Measurements from ENCODE around the gene DCK. TPM values are rescaled to one million over a fixed set of nuclear protein-coding genes. Genes with fewer than 3 reads are reported as not detected.

Gene DCK
- total RNA-seq, 2 experiments from 2014 or later = 90.1 to 146 TPM

GRCh38 chr4:71049395-71049794 lies 55.9 kb downstream of the DCK start:
- BruUV-seq (replicated peaks) = no TSS peak
- TF ChIP-seq CTCF (conservative IDR thresholded peaks at IDR 0.05; ENCODE audit: low read length) (no peak), EZH2phosphoT487 (IDR thresholded peaks at IDR 0.05; ENCODE audit: borderline replicate concordance, low read depth, low read length) (no peak)
- intact Hi-C loops (cut with micrococcal nuclease; ENCODE audit: unreplicated experiment) = no loop called here
- no peak overlapping the region for H3K4me3 ChIP-seq (ENCODE audit: low read depth, low read length, poor library complexity, severe bottlenecking)
- no peaks in the 10 kb centered on the region for H4K20me1 ChIP-seq (ENCODE audit: insufficient read depth, low read length)
- no peak for DNase-seq (ENCODE audit: low spot score)
- H3K79me2 ChIP-seq (ENCODE audit: insufficient read depth, low read depth, low read length) = no peaks in the 10 kb centered on the region
- no peak overlapping the region for H2AFZ ChIP-seq (ENCODE audit: low read length)
- ChIA-PET CTCF (ENCODE audit: unreplicated experiment) (no interaction called here), POLR2A (interaction anchor here (0.6 kb wide), 1 partner anchor 9 kb away, joined by 4 read pairs; no protein-coding TSS in a partner anchor)
- H3K9me2 ChIP-seq (ENCODE audit: insufficient read depth, low read length) = no peaks in the 10 kb centered on the region
- H3K4me1 ChIP-seq (ENCODE audit: insufficient read depth, low read length, poor library complexity, severe bottlenecking) = no peaks in the 10 kb centered on the region
- no peaks in the 10 kb centered on the region for H3K36me3 ChIP-seq (ENCODE audit: insufficient read depth, low read length)
- H3K27ac ChIP-seq (ENCODE audit: low read depth, low read length, poor library complexity, severe bottlenecking) = no peak overlapping the region
- no peaks in the 10 kb centered on the region for H3K9me3 ChIP-seq (ENCODE audit: low read length)
- no peak overlapping the region for H3K4me2 ChIP-seq (ENCODE audit: low read length)

- Histone ChIP-seq H3K4me3 (ENCODE audit: low read depth, low read length, poor library complexity, severe bottlenecking) (no peak overlapping the region), H3K27ac (ENCODE audit: low read depth, low read length, poor library complexity, severe bottlenecking) (no peak overlapping the region), H3K9me3 (ENCODE audit: low read length) (no peaks in the 10 kb centered on the region), H3K4me1 (ENCODE audit: insufficient read depth, low read length, poor library complexity, severe bottlenecking) (no peaks in the 10 kb centered on the region), H3K4me2 (ENCODE audit: low read length) (no peak overlapping the region), H3K9me2 (ENCODE audit: insufficient read depth, low read length) (no peaks in the 10 kb centered on the region), H3K36me3 (ENCODE audit: insufficient read depth, low read length) (no peaks in the 10 kb centered on the region), H4K20me1 (ENCODE audit: insufficient read depth, low read length) (no peaks in the 10 kb centered on the region), H2AFZ (ENCODE audit: low read length) (no peak overlapping the region), H3K79me2 (ENCODE audit: insufficient read depth, low read depth, low read length) (no peaks in the 10 kb centered on the region)
- intact Hi-C loops (cut with micrococcal nuclease; ENCODE audit: unreplicated experiment) = no loop called here
- DNase-seq (ENCODE audit: low spot score) = no peak
- ChIA-PET CTCF (ENCODE audit: unreplicated experiment) (no interaction called here), POLR2A (interaction anchor here (0.8 kb wide), 1 partner anchor 460 kb away, joined by 3 read pairs; no protein-coding TSS in a partner anchor)
- TF ChIP-seq CTCF (conservative IDR thresholded peaks at IDR 0.05; ENCODE audit: low read length) (peak; percentile 51), EZH2phosphoT487 (IDR thresholded peaks at IDR 0.05; ENCODE audit: borderline replicate concordance, low read depth, low read length) (no peak)
- BruUV-seq (replicated peaks) = no TSS peak
Measured at GRCh38 chr4:71050809-71051208, 57.4 kb downstream of the DCK start.

GRCh38 chr4:71052034-71052433 lies 58.6 kb downstream of the DCK start:
- intact Hi-C loops (cut with micrococcal nuclease; ENCODE audit: unreplicated experiment) = no loop called here
- ChIA-PET POLR2A (no interaction called here), CTCF (ENCODE audit: unreplicated experiment) (no interaction called here)
- no peaks in the 10 kb centered on the region for H3K79me2 ChIP-seq (ENCODE audit: insufficient read depth, low read depth, low read length)
- H3K4me3 ChIP-seq (ENCODE audit: low read depth, low read length, poor library complexity, severe bottlenecking) = no peak overlapping the region
- no peaks in the 10 kb centered on the region for H4K20me1 ChIP-seq (ENCODE audit: insufficient read depth, low read length)
- H3K9me2 ChIP-seq (ENCODE audit: insufficient read depth, low read length) = no peaks in the 10 kb centered on the region
- H2AFZ ChIP-seq (ENCODE audit: low read length) = no peak overlapping the region
- no peaks in the 10 kb centered on the region for H3K4me1 ChIP-seq (ENCODE audit: insufficient read depth, low read length, poor library complexity, severe bottlenecking)
- BruUV-seq (replicated peaks) = no TSS peak
- TF ChIP-seq EZH2phosphoT487 (IDR thresholded peaks at IDR 0.05; ENCODE audit: borderline replicate concordance, low read depth, low read length) (no peak), CTCF (conservative IDR thresholded peaks at IDR 0.05; ENCODE audit: low read length) (no peak)
- no peak for DNase-seq (ENCODE audit: low spot score)
- no peaks in the 10 kb centered on the region for H3K9me3 ChIP-seq (ENCODE audit: low read length)
- no peaks in the 10 kb centered on the region for H3K36me3 ChIP-seq (ENCODE audit: insufficient read depth, low read length)
- no peak overlapping the region for H3K4me2 ChIP-seq (ENCODE audit: low read length)
- no peak overlapping the region for H3K27ac ChIP-seq (ENCODE audit: low read depth, low read length, poor library complexity, severe bottlenecking)
